ENCODE results near the gene MMP24OS. TPM values are rescaled to one million over a fixed set of nuclear protein-coding genes. Genes with fewer than 3 reads are reported as not detected.

MMP24OS gene
- total RNA-seq (127 TPM), polyA plus RNA-seq (ENCODE audit: insufficient read depth, low read depth, low replicate concordance) (248 TPM)
- long read RNA-seq, donor 1, transcript MMP24OS-201 (2 exons, 867 nt) = major isoform, 9 of 13 reads
- long read RNA-seq, donor 1, partial matches to known transcripts = 0 of 13 reads
- long read RNA-seq, donor 1, other reads (novel, unspliced or antisense) = 0 of 13 reads
- long read RNA-seq, donor 2, transcript MMP24OS-209 (2 exons, 712 nt) = minor isoform, 5 of 18 reads
- long read RNA-seq, donor 2, transcript MMP24OS-201 (2 exons, 867 nt) = major isoform, 9 of 18 reads
- long read RNA-seq, donor 2, partial matches to known transcripts = 0 of 18 reads
- long read RNA-seq, donor 2, other reads (novel, unspliced or antisense) = 0 of 18 reads
- long read RNA-seq, donor 3, transcript MMP24OS-209 (2 exons, 712 nt) = minor isoform, 7 of 35 reads
- long read RNA-seq, donor 3, transcript MMP24OS-211 (1 exons, 1,542 nt) = minor isoform, 6 of 35 reads
- long read RNA-seq, donor 3, transcript MMP24OS-201 (2 exons, 867 nt) = major isoform, 20 of 35 reads
- long read RNA-seq, donor 3, partial matches to known transcripts = 0 of 35 reads
- long read RNA-seq, donor 3, other reads (novel, unspliced or antisense) = 0 of 35 reads
- long read RNA-seq, donor 4, transcript MMP24OS-211 (1 exons, 1,542 nt) = minor isoform, 6 of 33 reads
- long read RNA-seq, donor 4, transcript MMP24OS-209 (2 exons, 712 nt) = minor isoform, 9 of 33 reads
- long read RNA-seq, donor 4, transcript MMP24OS-201 (2 exons, 867 nt) = major isoform, 16 of 33 reads
- long read RNA-seq, donor 4, partial matches to known transcripts = 0 of 33 reads
- long read RNA-seq, donor 4, other reads (novel, unspliced or antisense) = 0 of 33 reads
- long read RNA-seq, donor 5, partial matches to known transcripts = 0 of 2 reads
- long read RNA-seq, donor 5, other reads (novel, unspliced or antisense) = 0 of 2 reads
- long read RNA-seq, donor 6, transcript MMP24OS-209 (2 exons, 712 nt) = minor isoform, 9 of 26 reads
- long read RNA-seq, donor 6, transcript MMP24OS-201 (2 exons, 867 nt) = major isoform, 16 of 26 reads
- long read RNA-seq, donor 6, partial matches to known transcripts = 0 of 26 reads
- long read RNA-seq, donor 6, other reads (novel, unspliced or antisense) = 0 of 26 reads
- long read RNA-seq, donor 7, transcript MMP24OS-201 (2 exons, 867 nt) = major isoform, 19 of 53 reads
- long read RNA-seq, donor 7, transcript MMP24OS-209 (2 exons, 712 nt) = minor isoform, 14 of 53 reads
- long read RNA-seq, donor 7, partial matches to known transcripts = 9 of 53 reads
- long read RNA-seq, donor 7, other reads (novel, unspliced or antisense) = 10 of 53 reads
- long read RNA-seq, donor 8, transcript MMP24OS-209 (2 exons, 712 nt) = minor isoform, 8 of 28 reads
- long read RNA-seq, donor 8, transcript MMP24OS-201 (2 exons, 867 nt) = major isoform, 16 of 28 reads
- long read RNA-seq, donor 8, partial matches to known transcripts = 0 of 28 reads
- long read RNA-seq, donor 8, other reads (novel, unspliced or antisense) = 0 of 28 reads
- long read RNA-seq, donor 9, transcript MMP24OS-201 (2 exons, 867 nt) = major isoform, 8 of 9 reads
- long read RNA-seq, donor 9, partial matches to known transcripts = 0 of 9 reads
- long read RNA-seq, donor 9, other reads (novel, unspliced or antisense) = 0 of 9 reads
- long read RNA-seq, donor 10, transcript MMP24OS-201 (2 exons, 867 nt) = major isoform, 17 of 33 reads
- long read RNA-seq, donor 10, transcript MMP24OS-209 (2 exons, 712 nt) = minor isoform, 7 of 33 reads
- long read RNA-seq, donor 10, transcript MMP24OS-211 (1 exons, 1,542 nt) = minor isoform, 9 of 33 reads
- long read RNA-seq, donor 10, partial matches to known transcripts = 0 of 33 reads
- long read RNA-seq, donor 10, other reads (novel, unspliced or antisense) = 0 of 33 reads

GRCh38 chr20:35277531-35278395 is at the start of gene MMP24OS:
TSS of gene MMP24OS (minus strand) at chr20:35278122. CDS start at chr20:35277929, 193 bp downstream.
- FAIRE-seq (no peak), DNase-seq (peak; percentile 92 to 97 (median 96))
- H3K36me3 ChIP-seq (ENCODE audit: control insufficient read depth in 2 of 3, insufficient read depth in 3 of 3, low read length in 3 of 3) = peaks cover 9 to 43% (median 24%) of the 10 kb centered on the region in 3 donors
- H3K9ac ChIP-seq (ENCODE audit: low read length in 3 of 3) = peak within 1 kb of the TSS; percentile 68 to 96 (median 93)
- H3K27ac ChIP-seq (ENCODE audit: low read depth in 2 of 2, low read length in 2 of 2) = peak within 1 kb of the TSS; percentile 96
- H3K4me1 ChIP-seq (ENCODE audit: control insufficient read depth in 2 of 3, insufficient read depth in 2 of 3, low read depth in 1 of 3, low read length in 3 of 3) = peaks cover 0 to 28% (median 16%) of the 10 kb centered on the region in 3 donors
- H3K9me3 ChIP-seq (ENCODE audit: control insufficient read depth in 2 of 3, insufficient read depth in 1 of 3, low read length in 3 of 3) = no peaks in the 10 kb centered on the region
- TF ChIP-seq, protein P1, sequence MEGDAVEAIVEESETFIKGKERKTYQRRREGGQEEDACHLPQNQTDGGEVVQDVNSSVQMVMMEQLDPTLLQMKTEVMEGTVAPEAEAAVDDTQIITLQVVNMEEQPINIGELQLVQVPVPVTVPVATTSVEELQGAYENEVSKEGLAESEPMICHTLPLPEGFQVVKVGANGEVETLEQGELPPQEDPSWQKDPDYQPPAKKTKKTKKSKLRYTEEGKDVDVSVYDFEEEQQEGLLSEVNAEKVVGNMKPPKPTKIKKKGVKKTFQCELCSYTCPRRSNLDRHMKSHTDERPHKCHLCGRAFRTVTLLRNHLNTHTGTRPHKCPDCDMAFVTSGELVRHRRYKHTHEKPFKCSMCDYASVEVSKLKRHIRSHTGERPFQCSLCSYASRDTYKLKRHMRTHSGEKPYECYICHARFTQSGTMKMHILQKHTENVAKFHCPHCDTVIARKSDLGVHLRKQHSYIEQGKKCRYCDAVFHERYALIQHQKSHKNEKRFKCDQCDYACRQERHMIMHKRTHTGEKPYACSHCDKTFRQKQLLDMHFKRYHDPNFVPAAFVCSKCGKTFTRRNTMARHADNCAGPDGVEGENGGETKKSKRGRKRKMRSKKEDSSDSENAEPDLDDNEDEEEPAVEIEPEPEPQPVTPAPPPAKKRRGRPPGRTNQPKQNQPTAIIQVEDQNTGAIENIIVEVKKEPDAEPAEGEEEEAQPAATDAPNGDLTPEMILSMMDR (IDR thresholded peaks at IDR 0.05; ENCODE audit: borderline replicate concordance, extremely low read depth, insufficient read depth) = no peak
- intact Hi-C loops (cut with DNase I) = no loop called here
- no peaks in the 10 kb centered on the region for H3K27me3 ChIP-seq (ENCODE audit: control insufficient read depth, insufficient read depth, low read length)
- H3K4me3 ChIP-seq (ENCODE audit: low read length in 3 of 3) = peak within 1 kb of the TSS; percentile 77 to 93 (median 87)

DNA sequence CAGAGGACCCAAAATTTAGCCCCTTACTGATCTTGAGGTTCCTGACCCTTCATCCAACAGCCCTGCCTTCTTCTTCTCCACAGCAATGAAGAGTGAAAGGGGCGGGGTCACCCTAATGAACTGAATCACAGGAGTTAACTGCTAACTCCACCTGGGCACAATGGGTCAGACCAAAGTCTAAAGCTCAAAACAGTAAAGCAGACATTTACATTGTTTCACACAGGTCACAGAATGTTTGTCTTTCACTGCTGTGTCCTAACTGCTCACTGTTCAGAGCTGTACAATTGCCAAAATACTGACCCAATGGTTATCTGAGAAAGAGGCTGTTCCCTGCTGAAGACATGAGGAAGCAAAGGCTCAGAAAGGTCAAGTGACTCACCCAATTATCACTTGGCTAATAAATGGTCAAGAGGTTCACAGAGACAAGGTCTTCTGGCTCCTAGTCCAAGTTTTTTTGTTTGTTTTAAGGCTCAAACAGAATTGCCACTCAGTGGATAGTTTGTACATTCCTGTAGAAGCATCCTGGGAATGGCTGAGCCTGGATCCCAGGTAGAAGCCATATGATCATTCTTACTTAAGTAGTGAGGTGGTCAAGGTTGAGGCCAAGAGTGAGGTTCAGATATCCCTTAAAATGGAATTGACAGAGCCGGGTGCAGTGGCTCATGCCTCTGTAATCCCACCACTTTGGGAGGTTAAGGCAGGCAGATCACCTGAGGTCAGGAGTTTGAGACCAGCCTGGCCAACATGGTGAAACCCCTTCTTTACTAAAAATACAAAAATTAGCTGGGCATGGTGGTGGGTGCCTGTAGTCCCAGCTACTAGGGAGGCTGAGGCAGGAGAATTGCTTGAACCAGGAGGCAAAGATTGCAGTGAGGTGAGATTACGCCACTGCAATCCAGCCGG is 49.4 kb upstream of the MMP24OS start:
- no peak overlapping the region for H3K9ac ChIP-seq (ENCODE audit: low read length in 3 of 3)
- H3K27me3 ChIP-seq (ENCODE audit: control insufficient read depth, insufficient read depth, low read length) = no peaks in the 10 kb centered on the region
- H3K9me3 ChIP-seq (ENCODE audit: control insufficient read depth in 2 of 3, insufficient read depth in 1 of 3, low read length in 3 of 3) = no peaks in the 10 kb centered on the region
- H3K36me3 ChIP-seq (ENCODE audit: control insufficient read depth in 2 of 3, insufficient read depth in 3 of 3, low read length in 3 of 3) = no peaks in the 10 kb centered on the region
- intact Hi-C loops (cut with DNase I) = no loop called here
- H3K4me1 ChIP-seq (ENCODE audit: control insufficient read depth in 2 of 3, insufficient read depth in 2 of 3, low read depth in 1 of 3, low read length in 3 of 3) = peaks cover 0 to 10% (median 6%) of the 10 kb centered on the region in 3 donors
- TF ChIP-seq, protein P1 (IDR thresholded peaks at IDR 0.05; ENCODE audit: borderline replicate concordance, extremely low read depth, insufficient read depth) = no peak
- peak in 1 of 5 donors; percentile 30 for DNase-seq
- no peak overlapping the region for H3K4me3 ChIP-seq (ENCODE audit: low read length in 3 of 3)
- FAIRE-seq = no peak
- H3K27ac ChIP-seq (ENCODE audit: low read depth in 2 of 2, low read length in 2 of 2) = no peak overlapping the region

Measured in kidney (tissue), 22 donors.